T-helper 1 cell treated with Interleukin-12 subunit alpha and Interleukin-12 subunit beta and Interleukin-4 antibody, amounts not matched to agents 30 ng/mL and 1 ng/mL, for 36 hours (primary cell): ENCODE results near the gene DNA2. TPM values are rescaled to one million over a fixed set of nuclear protein-coding genes. Genes with fewer than 3 reads are reported as not detected.
"Not testable (repeated sequence)": the region's sequence is repeated elsewhere in the genome, so short reads cannot be mapped to it uniquely, and the experiment has no call there.

Experiments used
- intact Hi-C: fragments of 100-400 bp; cut with micrococcal nuclease; formaldehyde crosslinking; loops from one replicate; pipeline ENCODE4 v1.15.1; 2024
- total RNA-seq: library from RNA; stranded (reverse); gene quantifications from 2 replicates; pipeline ENCODE4 v1.2.3, GENCODE V29; 2022

The DNA2 gene
- 36.3 and 38.1 TPM in 2 replicates for total RNA-seq

- intact Hi-C loops: loop anchor here (1.0 to 5.0 kb wide), 8 partner anchors 56 to 653 kb away; partner anchors contain the start of genes CCAR1, DDX21, HERC4 and HNRNPH3
These were observed at the start of gene DNA2 for GRCh38 chr10:68471586-68472408. Gene DNA2, minus strand, starts transcription at chr10:68471973. Its CDS starts 109 bp downstream, at chr10:68471864.

- intact Hi-C loops: not testable (repeated sequence)
These were observed 46.8 kb upstream of the DNA2 start for GRCh38 chr10:68518609-68519008.

- intact Hi-C loops: no loop called here
These were observed 45.4 kb upstream of the DNA2 start for GRCh38 chr10:68517188-68517587.

- intact Hi-C loops: no loop called here
These were observed 45.0 kb upstream of the DNA2 start for GRCh38 chr10:68516766-68517165.

DNA sequence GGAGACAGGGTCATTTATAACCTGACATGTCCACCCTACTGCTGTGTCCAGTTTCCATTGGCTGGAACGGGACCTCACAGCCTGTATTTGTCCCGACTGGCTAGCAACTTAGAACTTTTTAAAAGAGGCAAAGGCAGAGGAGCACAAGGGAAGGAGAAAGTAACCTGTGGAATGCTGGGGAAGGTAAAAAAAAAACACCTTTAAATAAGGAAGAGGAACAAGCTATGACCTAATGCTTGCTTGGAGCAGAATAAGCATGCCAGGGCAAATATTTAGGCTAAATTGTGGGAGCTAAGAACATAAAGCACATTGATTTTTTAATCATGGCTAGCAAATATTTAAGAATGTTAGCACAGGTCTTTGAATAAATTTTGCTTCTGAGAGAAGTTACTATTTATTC, 44.4 kb upstream of the DNA2 start:
- intact Hi-C loops: not testable (repeated sequence)

- intact Hi-C loops: no loop called here
These were observed 36.3 kb upstream of the DNA2 start for GRCh38 chr10:68508090-68508489.

DNA sequence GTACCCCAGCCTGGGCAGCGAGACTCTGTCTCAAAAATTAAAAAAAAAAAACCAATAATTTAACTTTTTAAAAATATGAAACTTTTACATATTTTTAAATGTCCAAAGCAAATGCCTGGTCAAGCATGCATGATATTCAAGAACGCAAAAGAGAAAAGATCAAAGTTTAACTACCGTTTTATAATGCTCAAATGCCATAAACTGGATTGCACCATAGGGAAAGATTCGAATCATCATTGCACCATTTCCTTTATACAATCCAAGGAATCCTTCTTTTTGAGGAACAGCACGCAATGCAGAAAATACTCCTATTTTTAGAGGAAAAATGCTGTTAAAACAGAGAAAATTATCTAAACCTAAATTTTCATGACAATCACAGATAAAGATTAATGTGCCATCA, 34.6 kb upstream of the DNA2 start:
- intact Hi-C loops: no loop called here

GRCh38 chr10:68502846-68503245, 31.1 kb upstream of the DNA2 start:
- intact Hi-C loops: no loop called here

DNA sequence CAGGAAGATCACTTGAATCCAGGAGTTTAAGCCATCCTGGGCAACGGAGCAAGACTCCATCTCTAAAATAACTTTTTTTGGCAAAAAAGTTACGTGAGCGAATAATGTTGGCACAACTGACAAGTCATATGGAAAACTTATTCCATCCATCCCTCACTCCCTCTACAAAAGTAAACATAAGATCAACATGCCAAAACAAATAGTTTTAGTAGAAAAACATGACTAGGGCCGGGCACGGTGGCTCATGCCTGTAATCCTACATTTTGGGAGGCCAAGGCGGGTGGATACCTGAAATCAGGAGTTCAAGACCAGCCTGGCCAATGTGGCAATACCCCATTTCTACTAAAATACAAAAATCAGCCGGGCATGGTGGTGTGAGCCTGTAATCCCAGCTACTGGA, 29.9 kb upstream of the DNA2 start:
- intact Hi-C loops: no loop called here

GRCh38 chr10:68499544-68499943, 27.8 kb upstream of the DNA2 start:
- intact Hi-C loops: no loop called here

- intact Hi-C loops: no loop called here
These were observed 24.3 kb upstream of the DNA2 start for GRCh38 chr10:68496072-68496471.

DNA sequence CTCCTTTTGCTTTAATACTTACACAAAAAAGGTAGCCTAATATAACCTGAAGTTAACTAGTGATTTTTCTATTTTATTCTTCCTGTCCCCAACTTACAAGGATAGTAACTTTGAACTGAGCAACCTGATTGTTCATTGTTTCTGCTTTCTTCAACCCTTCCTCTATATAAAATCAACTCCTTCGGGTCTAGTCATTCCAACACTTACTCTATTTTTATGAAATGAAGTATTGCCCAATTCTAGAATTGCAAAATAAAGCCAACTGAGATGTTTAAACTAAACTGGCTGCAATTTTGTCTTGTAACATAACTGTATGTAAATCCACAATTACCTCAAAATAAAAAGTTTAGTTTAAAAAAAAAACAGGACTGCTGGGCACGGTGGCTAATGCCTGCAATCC, 20.3 kb upstream of the DNA2 start:
- intact Hi-C loops: no loop called here

DNA sequence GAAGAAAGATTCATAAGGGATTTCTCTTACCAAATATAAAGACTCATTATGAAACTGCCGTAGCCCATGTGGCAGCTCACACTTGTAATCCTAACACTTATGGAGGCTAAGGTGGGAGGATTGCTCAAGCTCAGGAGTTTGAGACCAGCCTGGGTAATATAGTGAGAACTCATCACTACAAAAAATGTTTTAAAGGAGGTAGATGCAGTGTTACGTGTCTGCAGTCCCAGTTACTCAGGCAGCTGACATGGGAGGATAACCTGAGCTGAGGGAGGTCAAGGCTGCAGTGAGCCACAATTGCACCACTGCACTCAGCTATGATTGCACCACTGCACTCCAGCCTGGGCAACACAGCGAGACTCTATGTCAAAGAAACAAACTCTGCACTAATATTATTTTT, 18.1 kb upstream of the DNA2 start:
- intact Hi-C loops: no loop called here

DNA sequence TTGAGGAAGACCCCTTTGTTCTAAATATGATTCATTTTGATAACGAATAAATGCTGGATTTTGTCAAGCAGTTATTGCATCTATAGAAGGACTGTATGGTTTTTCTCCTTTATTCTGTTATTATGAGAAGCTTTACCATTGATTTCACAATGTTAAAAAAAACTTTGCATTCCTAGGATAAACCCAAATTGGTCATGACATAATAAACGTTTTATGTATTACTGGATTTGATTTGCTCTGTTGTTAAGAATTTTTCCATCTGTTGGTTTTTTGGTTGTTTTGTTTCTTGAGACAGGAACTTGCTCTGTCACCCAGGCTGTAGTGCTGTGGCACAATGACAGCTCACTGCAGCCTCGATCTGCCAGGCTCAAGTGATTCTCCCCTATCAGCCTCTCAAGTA, 2.2 kb upstream of the DNA2 start:
- intact Hi-C loops: loop anchor here (5.0 kb wide), 4 partner anchors 67 to 483 kb away; partner anchors contain the start of genes DDX21, HERC4 and RUFY2

DNA sequence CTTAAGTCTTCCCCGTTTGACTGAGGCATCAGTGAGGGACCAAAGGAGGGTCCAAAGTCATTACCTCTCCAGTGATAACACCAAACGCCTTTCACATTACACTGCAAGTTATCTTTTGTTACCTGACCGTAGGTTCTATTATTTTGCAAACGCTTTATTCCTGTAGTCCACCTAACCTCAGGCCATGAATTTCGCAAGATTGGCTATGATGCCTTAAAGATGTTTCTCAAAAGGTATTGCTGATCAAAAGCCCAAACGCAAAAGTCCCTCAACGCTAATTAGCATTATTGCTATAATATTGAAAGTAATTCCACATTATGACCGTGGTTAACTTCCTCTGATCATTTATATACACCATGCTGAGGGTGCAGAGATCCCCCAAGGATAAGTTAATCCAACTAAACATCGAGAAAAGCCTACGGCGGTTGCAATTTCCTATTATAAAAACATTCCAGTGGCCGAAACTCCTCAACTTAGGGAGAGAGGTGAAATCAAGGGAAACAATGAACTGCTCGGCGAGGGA, 649 bp downstream of the DNA2 start:
- intact Hi-C loops: loop anchor here (1.0 to 5.0 kb wide), 8 partner anchors 56 to 653 kb away; partner anchors contain the start of genes CCAR1, DDX21, HERC4 and HNRNPH3

DNA sequence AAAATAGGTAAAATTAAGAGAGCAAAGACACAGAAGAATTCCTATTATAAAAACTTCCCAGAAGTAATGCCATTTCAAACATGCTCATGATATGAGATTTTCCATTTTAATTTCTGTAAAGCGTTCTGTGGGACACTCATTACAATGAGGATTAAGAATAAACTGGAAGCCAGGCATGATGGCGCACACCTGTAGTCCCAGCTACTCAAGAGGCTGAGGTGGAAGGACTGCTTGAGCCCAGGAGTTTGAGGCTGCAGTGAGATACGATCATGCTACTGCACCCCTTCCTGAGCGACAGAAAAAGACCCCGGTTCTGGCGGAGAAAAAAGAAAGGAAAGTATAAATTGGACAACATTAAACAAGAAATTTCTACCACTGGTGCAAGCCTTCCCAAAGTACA, 1.5 kb downstream of the DNA2 start:
- intact Hi-C loops: loop anchor here (2.0 to 5.0 kb wide), 5 partner anchors 63 to 487 kb away; partner anchors contain the start of genes DDX21, HERC4, HNRNPH3 and PBLD

DNA sequence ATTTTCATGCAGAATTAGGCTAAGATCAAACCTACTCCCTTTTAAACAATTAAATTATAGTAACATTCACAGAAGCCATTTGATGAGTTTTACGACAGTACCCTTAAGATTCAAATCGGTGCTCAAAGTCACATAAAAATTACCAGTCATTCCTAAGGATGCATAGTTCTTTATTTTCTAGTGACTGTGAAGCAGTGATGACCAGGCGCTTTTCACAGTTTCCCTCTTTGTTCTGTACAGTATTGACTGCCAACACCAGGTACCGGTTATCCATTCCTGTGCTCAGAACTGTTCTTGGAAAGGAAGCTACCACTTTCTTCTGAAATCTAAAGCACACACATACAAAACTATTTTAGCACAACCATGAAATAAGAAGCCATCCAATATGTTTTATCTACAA, 1.9 kb downstream of the DNA2 start:
- intact Hi-C loops: loop anchor here (2.0 to 5.0 kb wide), 5 partner anchors 63 to 487 kb away; partner anchors contain the start of genes DDX21, HERC4, HNRNPH3 and PBLD

DNA sequence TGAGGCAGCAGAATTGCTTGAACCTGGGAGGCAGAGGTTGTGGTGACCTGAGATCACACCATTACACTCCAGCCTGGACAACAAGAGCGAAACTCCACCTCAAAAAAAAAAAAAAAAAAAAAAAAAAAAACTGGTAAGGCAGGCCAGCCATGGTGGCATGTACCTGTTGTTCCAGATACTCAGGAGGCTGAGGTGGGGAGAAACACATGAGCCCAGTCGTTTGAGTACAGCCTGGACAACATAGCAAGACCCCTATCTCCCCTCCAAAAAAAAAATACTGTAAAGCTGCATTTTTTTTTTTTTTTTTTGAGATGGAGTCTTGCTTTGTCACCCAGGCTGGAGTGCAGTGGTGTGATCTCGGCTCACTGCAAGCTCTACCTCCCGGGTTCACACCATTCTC, 7.0 kb downstream of the DNA2 start:
- intact Hi-C loops: not testable (repeated sequence)

GRCh38 chr10:68463365-68464093, 8.2 kb downstream of the DNA2 start:
- intact Hi-C loops: no loop called here

DNA sequence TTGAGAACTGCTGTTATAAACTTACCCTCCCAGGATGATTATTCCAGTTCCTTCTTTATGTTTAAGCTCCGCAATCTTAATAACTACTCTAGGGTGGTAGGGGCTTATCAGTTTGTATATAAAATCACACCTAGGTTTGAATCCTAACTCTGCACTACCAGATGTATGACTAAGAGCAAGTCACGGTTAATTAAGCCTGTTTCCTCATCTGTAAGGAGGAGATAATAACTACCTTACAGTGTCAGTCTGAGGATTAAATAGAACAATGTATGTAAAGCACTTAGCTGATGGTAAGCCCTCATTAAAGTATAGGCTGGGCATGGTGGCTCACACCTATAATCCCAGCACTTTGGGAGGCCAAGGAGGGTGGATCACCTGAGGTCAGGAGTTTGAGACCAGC, 9.2 kb downstream of the DNA2 start:
- intact Hi-C loops: no loop called here

DNA sequence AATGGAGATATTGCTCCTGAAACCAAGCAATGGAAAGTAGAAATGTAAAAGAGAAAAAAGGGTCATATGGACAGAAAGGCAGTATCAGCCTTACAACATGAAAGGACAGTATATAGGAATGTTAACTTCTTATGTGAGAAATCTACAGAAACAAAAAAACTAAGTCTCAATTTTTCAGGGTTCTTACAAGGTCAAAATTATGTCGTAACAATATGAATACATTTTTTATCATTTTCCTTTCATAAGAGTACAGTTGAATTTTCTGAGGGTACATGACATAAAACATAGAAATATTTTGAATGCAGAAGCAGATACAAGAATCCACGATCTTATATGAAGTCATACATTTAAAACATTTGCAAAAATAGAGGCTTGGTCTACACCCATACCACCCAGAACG, 10.7 kb downstream of the DNA2 start:
- intact Hi-C loops: no loop called here

DNA sequence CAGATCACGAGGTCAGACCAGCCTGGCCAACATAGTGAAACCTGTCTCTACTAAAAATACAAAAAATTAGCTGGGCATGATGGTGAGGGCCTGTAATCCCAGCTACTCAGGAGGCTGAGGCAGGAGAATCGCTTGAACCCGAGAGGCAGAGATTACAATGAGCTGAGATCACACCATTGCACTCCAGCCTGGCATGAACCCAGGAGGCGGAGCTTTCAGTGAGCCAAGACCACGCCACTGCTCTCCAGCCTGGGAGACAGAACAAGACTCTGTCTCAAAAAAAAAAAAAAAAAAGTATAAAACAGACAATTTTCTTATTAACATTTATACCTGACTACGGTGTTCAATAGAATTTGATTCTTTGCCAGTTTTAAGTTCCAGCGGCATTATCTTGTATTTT, 22.1 kb downstream of the DNA2 start:
- intact Hi-C loops: not testable (repeated sequence)
